SKM-1 treated with dmso at 0.1 percent for 144 hours (cell line): Measurements from ENCODE around the gene PTH2.

ENCODE experiments used
- DNase-seq: peaks from one replicate; lab custom pipeline; 2025; ENCODE audit not compliant: unreplicated experiment; lab: John Stamatoyannopoulos, UW

The PTH2 gene

GRCh38 chr19:49432141-49433073, 9.2 kb upstream of the PTH2 start:
- DNase-seq, result no peak

GRCh38 chr19:49431330-49431749, 8.1 kb upstream of the PTH2 start:
- no peak for DNase-seq

DNA sequence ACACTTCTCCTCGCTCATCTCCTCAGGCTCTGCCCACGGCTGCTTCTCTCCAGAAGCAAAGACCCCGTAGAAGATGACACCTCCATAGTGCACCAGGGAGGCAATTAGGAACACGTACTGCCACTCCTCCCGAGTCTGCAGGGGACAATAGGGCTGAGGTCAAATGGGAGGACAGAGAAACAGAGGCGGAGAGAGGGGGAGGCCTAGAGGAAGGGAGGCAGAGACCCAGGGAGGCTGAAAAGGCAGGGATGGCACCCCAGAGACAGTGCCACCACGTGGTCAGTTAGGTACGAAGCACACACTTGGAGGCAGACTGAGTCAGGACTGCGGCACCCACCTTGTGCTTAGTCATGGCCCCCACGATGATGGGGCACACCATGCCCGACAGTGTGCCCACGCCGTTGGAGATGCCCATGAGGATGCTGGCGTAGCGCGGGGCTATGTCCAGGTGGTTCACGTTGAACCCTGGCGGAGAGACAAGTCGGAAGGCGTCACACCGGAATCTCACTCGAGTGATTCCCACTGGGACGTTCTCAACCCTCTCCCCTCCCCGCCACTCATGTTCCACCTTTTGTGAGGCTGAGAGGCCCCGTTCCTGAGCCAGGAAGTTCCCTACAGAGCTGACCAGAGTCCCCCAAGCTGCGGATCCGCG, 7.6 kb upstream of the PTH2 start:
- no peak for DNase-seq

GRCh38 chr19:49430172-49430677, 7.0 kb upstream of the PTH2 start:
- no peak for DNase-seq

DNA sequence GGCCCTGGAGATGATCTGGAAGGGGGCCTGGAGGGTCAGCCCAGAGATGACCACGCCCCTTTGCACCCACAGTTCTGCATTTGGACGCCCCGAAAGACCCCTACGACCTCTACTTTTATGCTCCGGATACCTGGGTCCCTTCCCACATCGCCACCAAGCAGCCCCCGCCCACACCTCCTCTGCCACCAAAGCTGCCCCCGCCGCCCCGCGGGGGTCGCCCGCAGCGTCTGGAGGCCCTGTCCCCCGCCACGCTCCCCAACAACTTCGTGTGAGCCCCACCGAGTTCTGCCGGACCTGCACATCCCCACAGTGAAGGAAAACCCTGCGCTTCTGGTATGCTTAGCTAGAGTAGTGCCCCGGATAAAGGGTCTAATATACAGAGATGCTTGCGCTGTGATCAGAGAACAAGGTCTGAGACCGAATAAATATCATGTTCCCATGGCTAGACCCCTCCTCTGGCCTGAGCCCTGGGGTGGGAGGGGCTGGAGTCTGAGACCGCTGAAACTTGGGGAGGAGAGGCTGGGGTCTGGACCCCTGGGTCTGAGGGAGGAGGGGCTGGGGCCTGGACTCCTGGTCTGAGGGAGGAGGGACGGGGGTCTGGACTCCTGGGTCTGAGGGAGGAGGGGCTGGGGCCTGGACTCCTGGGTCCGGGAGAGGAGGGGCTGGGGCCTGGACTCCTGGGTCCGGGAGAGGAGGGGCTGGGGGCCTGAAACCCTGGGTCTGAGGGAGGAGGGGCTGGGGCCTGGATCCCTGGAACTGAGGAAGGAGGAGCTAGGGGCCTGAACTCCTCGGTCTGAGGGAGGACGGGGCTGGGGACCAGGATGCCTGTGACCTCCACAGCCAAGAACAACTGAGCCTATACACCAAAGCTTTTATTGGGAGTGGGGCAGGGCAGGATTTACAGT, 5.6 kb upstream of the PTH2 start:
- DNase-seq, result no peak

- no peak for DNase-seq
Observed at GRCh38 chr19:49427855-49428546, 4.8 kb upstream of the PTH2 start.

DNA sequence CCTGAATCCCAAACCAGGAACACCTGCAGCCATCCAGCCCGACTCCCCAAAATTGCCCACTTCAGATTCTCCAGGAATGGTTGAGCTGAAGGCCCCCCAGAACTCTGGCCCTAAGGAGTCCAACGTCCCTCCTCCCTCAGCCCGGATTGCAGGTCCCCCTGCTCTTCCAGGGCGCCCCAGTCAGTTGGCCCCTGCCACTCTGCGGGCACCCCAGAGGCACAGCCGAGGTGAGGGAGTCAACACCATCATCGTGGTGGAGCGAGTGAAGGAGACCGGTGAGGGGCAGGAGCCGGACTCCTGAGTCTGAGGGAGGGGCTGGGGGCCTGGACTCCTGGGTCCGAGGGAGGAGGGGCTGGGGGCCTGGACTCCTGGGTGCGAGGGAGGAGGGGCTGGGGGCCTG, 4.1 kb upstream of the PTH2 start:
- no peak for DNase-seq

- DNase-seq, result no peak
Observed at GRCh38 chr19:49425922-49426592, 2.8 kb upstream of the PTH2 start.

DNA sequence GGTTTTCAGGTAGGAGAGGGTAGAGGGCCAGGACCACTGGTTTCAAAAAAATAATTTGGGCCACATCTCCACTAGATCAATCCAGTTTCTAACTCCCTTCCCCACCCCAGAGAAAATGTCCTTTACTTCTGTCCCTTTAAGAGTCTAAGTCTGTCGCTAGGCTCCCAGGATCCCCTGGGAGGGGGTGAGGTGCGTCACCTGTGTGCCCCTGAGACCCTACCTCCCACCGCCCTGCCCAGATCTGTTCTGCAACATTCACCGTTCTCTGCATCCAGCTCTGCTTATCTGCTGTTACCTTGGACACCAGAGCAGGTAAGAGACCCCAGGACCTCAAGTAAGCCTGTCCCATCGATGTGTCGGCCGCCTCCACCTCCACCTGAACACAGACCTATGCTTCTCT, 1.9 kb upstream of the PTH2 start, which contains the start of gene GFY:
TSS of gene GFY (plus strand) at position 211 of the 400 bp plus-strand sequence. CDS start 1,043 bp downstream, outside the sequence.
- DNase-seq, result no peak

GRCh38 chr19:49423985-49424303, 703 bp upstream of the PTH2 start:
- DNase-seq, result no peak

DNA sequence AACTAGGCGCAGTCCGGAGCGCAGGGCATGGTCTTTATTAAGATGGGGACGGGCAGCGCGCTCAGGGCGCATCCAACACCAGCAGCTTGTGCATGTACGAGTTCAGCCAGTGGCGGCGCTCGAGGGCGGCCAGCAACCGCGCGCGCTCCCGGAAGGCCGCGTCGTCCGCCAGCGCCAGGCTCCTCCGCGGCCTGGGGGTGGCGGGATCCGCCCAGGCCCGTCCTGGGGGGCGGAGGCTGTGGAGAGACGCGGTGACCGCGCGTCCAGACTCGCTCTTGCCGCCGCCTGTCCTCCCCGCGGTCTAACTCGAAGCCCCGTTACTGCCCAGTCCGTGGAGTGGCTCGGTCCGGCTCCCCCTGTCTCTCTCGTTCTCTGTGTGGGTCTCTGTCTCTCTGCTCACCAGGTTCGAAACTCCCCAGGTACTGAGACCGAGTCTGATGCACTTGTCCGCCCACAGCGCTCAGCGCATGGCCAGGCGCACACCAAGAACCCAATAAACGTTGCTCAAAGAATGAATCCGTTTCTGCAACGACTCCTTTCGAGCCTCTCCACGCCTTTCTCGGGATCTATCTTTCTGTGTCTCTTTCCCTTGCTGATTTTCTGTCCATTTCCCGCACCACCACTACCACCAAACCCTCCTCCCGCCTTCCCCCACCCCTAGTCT, 702 bp downstream of the PTH2 start:
- DNase-seq, result no peak

GRCh38 chr19:49421878-49422202, 1.4 kb downstream of the PTH2 start:
- no peak for DNase-seq

- DNase-seq, result no peak
Observed at GRCh38 chr19:49421039-49421877, 2.0 kb downstream of the PTH2 start.

DNA sequence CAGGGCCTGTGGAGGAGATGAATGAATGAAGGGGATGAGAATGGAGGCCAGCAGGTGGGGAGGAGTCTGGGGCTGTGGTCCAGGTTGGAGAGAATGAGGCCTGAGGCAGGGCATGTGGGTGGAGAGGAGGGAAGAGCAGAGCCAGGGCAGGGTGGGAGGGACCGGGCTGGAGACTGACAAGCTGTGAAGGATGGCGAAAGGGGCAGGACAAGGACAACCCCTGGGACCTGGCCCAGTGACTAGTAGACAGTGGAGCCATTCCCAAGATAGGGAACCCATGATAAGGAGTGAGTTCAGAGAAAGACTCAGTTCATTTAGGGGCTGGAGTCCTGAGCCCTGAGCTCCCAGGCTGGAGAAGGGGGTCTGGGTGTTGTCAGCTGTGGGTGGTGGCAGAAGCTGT, 3.0 kb downstream of the PTH2 start:
- DNase-seq, result no peak

DNA sequence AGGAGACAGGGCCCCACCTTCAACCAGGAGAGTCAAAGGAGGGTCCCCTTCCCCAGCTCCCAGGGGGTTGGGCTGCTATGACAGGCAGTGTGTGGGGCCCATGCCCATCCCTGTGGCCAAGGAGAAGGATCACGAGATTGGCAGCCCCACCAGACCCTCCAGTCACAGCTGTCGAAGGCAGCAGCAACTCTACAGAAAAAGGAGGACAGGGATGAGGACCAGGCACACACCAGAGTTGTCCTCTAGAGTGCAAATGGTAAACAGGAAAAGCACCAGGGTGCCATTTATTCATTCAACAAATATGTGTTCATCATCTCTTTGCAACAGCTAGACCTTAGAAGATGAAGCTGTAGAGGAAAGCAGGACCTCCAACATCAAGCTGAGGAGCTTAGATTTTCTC, 4.1 kb downstream of the PTH2 start:
- DNase-seq, result no peak

- no peak for DNase-seq
Observed at GRCh38 chr19:49418511-49418910, 4.7 kb downstream of the PTH2 start.

DNA sequence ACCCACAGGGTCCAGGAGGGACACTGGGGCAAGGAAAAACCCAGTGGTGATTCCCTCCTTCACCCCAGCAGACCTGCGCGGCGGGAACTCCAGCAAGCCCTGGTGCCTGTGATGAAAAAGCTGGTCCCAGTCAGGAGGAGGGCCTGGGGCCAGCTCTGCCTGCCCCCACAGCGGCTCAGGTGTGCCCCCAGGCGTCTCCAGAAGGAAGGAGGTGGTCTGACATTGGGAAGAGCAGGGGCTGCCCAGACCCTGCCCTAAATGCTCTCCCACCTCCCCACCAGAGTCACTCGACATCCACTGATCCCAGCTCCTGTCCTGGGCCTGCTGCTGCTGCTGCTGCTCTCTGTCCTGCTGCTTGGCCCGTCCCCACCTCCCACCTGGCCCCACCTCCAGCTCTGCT, 6.2 kb downstream of the PTH2 start:
- DNase-seq, result no peak

- no peak for DNase-seq
Observed at GRCh38 chr19:49415810-49416200, 7.4 kb downstream of the PTH2 start.
